GDM1 (cell line): ENCODE measurements around the gene KIAA1191.
"Not testable (repeated sequence)": the region's sequence is repeated elsewhere in the genome, so short reads cannot be mapped to it uniquely, and the experiment has no call there.

Experiments used
- DNase-seq: peaks from one replicate; lab custom pipeline; 2025; lab: John Stamatoyannopoulos, UW

The KIAA1191 gene

GRCh38 chr5:176361437-176362232, at the start of gene KIAA1191:
KIAA1191 (minus strand) TSS chr5:176361764; CDS start chr5:176359508, 2,256 bp downstream.
- peak; percentile 95 for DNase-seq

GRCh38 chr5:176410486-176411180, 49.1 kb upstream of the KIAA1191 start:
- no peak for DNase-seq

- DNase-seq, result no peak
Measured at GRCh38 chr5:176409765-176410164, 48.2 kb upstream of the KIAA1191 start.

GRCh38 chr5:176408590-176408989, 47.0 kb upstream of the KIAA1191 start:
- DNase-seq, result no peak

- not testable (repeated sequence) for DNase-seq
Measured at GRCh38 chr5:176408252-176408573, 46.6 kb upstream of the KIAA1191 start.

GRCh38 chr5:176407456-176408251, 46.1 kb upstream of the KIAA1191 start:
- no peak for DNase-seq

- DNase-seq, result no peak
Measured at GRCh38 chr5:176406436-176407052, 45.0 kb upstream of the KIAA1191 start.

- no peak for DNase-seq
Measured at GRCh38 chr5:176405656-176406435, 44.3 kb upstream of the KIAA1191 start.

- DNase-seq, result no peak
Measured at GRCh38 chr5:176401281-176402205, 40.0 kb upstream of the KIAA1191 start.

GRCh38 chr5:176400382-176401156, 39.0 kb upstream of the KIAA1191 start:
- DNase-seq, result no peak

- no peak for DNase-seq
Measured at GRCh38 chr5:176397736-176398420, 36.3 kb upstream of the KIAA1191 start.

- no peak for DNase-seq
Measured at GRCh38 chr5:176396330-176396729, 34.8 kb upstream of the KIAA1191 start.

- DNase-seq, result no peak
Measured at GRCh38 chr5:176394881-176395675, 33.5 kb upstream of the KIAA1191 start.

GRCh38 chr5:176394096-176394495, 32.5 kb upstream of the KIAA1191 start:
- no peak for DNase-seq

- DNase-seq, result no peak
Measured at GRCh38 chr5:176392526-176392925, 31.0 kb upstream of the KIAA1191 start.

- peak; percentile 34 for DNase-seq
Measured at GRCh38 chr5:176391999-176392398, 30.4 kb upstream of the KIAA1191 start.

- DNase-seq, result no peak
Measured at GRCh38 chr5:176391479-176391878, 29.9 kb upstream of the KIAA1191 start.
